ENCODE data around the gene CORO7. TPM values are rescaled to one million over a fixed set of nuclear protein-coding genes. Genes with fewer than 3 reads are reported as not detected.

The CORO7 gene
- total RNA-seq, 1 donor from 2014 or later = 11.6 TPM

DNA sequence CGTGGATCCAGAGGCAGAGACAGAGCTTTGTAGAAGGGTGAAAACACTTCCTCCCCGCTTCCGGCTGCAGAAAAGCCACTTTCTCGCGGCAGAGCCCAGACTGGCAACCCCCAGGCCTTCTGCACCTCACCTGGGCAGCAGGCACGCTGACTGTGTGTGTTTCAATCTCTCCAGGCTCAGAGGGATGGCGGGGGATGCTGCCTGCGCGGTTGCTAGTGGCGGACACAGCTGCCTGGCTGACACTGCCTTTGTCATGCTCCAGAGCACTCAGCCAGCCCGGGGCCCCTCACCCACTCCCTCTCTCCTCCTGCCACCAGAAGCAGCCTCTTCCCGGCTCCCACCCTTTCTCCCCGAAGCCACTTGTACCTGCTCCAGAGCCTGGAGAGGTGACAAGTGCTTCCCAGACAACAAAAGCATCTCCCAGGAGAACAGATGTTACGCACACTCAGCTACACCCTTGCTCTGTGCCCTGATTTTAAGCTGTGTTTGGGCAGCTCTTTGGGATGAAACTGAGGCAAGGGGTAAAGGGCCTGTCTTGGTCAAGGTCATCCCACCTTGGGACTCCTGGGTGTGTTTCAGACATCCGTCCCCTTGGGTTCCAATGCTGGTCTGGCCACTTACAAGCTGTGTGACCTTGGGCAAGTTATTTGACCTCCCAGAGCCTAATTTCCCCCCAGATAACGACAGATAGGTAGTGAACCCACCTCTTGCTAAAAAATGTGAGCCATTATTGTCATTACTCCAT, 109.8 kb downstream of the CORO7 start:
- no peak for ATAC-seq (ENCODE audit: poor library complexity)
- intact Hi-C loops (cut with DNase I) = loop anchor here (2.0 kb wide), 1 partner anchor 22 kb away; no protein-coding TSS in a partner anchor
- DNase-seq = no peak

Other genes starting within 250 kb of the CORO7 start
- gene SRL, start 174.5 kb downstream of the CORO7 start, total RNA-seq = 350 TPM
- gene TFAP4, start 143.6 kb downstream of the CORO7 start, total RNA-seq = 4.0 TPM
- 14.6 TPM for gene GLIS2, start 100.5 kb downstream of the CORO7 start, total RNA-seq
- 74.0 TPM for gene PAM16, start 65.3 kb downstream of the CORO7 start, total RNA-seq
- gene VASN, start 44.7 kb downstream of the CORO7 start, total RNA-seq = 5.7 TPM
- 76.8 TPM for gene DNAJA3, start 9.3 kb upstream of the CORO7 start, total RNA-seq
- 24.9 TPM for gene NMRAL1, start 58.0 kb upstream of the CORO7 start, total RNA-seq
- gene HMOX2, start 59.8 kb upstream of the CORO7 start, total RNA-seq = 125 TPM
- 45.2 TPM for gene CDIP1, start 122.2 kb upstream of the CORO7 start, total RNA-seq
- 0.11 TPM for gene C16orf96, start 139.7 kb upstream of the CORO7 start, total RNA-seq
- 27.5 TPM for gene UBALD1, start 198.3 kb upstream of the CORO7 start, total RNA-seq
- gene MGRN1, start 208.2 kb upstream of the CORO7 start, total RNA-seq = 27.9 TPM

Measured in Right ventricle myocardium superior (tissue), 1 donor.